ENCODE measurements around the gene SERPINA5.

GRCh38 chr14:94595912-94596311 lies 14.7 kb downstream of the SERPINA5 start:
- no peak for TF ChIP-seq ZNF510 (tag by site-specific recombination; IDR thresholded peaks at IDR 0.05; ENCODE audit: insufficient replicate concordance)
- no peak for TF ChIP-seq ZNF174 (tag by site-specific recombination; IDR thresholded peaks at IDR 0.05)
- no peak for TF ChIP-seq ZNF785 (tag by site-specific recombination; IDR thresholded peaks at IDR 0.05)
- TF ChIP-seq, protein P1, sequence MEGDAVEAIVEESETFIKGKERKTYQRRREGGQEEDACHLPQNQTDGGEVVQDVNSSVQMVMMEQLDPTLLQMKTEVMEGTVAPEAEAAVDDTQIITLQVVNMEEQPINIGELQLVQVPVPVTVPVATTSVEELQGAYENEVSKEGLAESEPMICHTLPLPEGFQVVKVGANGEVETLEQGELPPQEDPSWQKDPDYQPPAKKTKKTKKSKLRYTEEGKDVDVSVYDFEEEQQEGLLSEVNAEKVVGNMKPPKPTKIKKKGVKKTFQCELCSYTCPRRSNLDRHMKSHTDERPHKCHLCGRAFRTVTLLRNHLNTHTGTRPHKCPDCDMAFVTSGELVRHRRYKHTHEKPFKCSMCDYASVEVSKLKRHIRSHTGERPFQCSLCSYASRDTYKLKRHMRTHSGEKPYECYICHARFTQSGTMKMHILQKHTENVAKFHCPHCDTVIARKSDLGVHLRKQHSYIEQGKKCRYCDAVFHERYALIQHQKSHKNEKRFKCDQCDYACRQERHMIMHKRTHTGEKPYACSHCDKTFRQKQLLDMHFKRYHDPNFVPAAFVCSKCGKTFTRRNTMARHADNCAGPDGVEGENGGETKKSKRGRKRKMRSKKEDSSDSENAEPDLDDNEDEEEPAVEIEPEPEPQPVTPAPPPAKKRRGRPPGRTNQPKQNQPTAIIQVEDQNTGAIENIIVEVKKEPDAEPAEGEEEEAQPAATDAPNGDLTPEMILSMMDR (tag by site-specific recombination; IDR thresholded peaks at IDR 0.05): no peak
- TF ChIP-seq ZNF202 (tag by site-specific recombination; IDR thresholded peaks at IDR 0.05; ENCODE audit: borderline replicate concordance): no peak
- no peak for TF ChIP-seq ZNF416 (tag by site-specific recombination; IDR thresholded peaks at IDR 0.05)
- TF ChIP-seq, protein P2, sequence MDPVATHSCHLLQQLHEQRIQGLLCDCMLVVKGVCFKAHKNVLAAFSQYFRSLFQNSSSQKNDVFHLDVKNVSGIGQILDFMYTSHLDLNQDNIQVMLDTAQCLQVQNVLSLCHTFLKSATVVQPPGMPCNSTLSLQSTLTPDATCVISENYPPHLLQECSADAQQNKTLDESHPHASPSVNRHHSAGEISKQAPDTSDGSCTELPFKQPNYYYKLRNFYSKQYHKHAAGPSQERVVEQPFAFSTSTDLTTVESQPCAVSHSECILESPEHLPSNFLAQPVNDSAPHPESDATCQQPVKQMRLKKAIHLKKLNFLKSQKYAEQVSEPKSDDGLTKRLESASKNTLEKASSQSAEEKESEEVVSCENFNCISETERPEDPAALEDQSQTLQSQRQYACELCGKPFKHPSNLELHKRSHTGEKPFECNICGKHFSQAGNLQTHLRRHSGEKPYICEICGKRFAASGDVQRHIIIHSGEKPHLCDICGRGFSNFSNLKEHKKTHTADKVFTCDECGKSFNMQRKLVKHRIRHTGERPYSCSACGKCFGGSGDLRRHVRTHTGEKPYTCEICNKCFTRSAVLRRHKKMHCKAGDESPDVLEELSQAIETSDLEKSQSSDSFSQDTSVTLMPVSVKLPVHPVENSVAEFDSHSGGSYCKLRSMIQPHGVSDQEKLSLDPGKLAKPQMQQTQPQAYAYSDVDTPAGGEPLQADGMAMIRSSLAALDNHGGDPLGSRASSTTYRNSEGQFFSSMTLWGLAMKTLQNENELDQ (tag by site-specific recombination; IDR thresholded peaks at IDR 0.05; ENCODE audit: low read depth): no peak
- TF ChIP-seq ZNF521 (tag by site-specific recombination; IDR thresholded peaks at IDR 0.05): no peak
- TF ChIP-seq KLF10 (tag by site-specific recombination; IDR thresholded peaks at IDR 0.05): no peak

All from HEK293 (cell line).